NCI-H226 (cell line): Measurements from ENCODE around the gene MSANTD1.
"Not testable (repeated sequence)": the region's sequence is repeated elsewhere in the genome, so short reads cannot be mapped to it uniquely, and the experiment has no call there.

Source experiments
- DNase-seq: peaks from one replicate; pipeline ENCODE4 v3.0.0-alpha.2; 2015

MSANTD1 gene

DNA sequence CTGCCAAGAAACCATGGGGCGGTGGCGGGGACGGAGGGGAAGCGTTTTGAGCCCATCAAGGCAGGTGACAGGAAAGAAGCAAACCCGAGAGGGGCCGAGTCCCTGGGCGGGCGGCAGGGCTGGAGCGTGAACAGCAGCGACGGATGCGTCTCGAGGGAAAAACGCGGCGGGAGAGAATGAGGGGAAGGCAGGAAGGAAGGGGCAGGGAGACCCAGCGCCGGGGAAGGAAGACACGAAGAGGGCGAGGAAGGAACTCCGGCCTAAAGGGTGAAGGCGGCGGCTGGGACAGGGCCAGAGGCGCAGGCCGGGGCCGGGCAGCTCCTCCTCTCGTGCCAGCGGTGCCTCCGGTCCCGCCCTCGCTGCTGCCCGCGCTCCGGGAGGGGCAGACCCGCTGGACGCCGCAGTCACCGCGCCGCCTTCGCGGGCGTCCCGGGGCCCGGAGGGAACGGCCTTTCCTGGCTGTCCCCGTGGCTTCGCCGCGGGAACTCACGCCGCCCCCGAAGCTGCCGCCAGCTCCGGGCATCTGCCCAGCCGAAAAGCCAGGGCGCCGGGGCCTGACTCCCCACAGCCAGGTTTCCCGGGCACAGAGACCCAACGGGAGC, 43.1 kb downstream of the MSANTD1 start:
- peak; percentile 29 for DNase-seq

GRCh38 chr4:3292571-3293400, 43.8 kb downstream of the MSANTD1 start, which contains the start of gene RGS12:
RGS12 (plus strand) TSS chr4:3293021; CDS start chr4:3316171, 23,150 bp downstream.
- peak; percentile 80 for DNase-seq

GRCh38 chr4:3293401-3294391, 44.7 kb downstream of the MSANTD1 start:
- DNase-seq: no peak

GRCh38 chr4:3294401-3295241, 45.7 kb downstream of the MSANTD1 start:
- no peak for DNase-seq

DNA sequence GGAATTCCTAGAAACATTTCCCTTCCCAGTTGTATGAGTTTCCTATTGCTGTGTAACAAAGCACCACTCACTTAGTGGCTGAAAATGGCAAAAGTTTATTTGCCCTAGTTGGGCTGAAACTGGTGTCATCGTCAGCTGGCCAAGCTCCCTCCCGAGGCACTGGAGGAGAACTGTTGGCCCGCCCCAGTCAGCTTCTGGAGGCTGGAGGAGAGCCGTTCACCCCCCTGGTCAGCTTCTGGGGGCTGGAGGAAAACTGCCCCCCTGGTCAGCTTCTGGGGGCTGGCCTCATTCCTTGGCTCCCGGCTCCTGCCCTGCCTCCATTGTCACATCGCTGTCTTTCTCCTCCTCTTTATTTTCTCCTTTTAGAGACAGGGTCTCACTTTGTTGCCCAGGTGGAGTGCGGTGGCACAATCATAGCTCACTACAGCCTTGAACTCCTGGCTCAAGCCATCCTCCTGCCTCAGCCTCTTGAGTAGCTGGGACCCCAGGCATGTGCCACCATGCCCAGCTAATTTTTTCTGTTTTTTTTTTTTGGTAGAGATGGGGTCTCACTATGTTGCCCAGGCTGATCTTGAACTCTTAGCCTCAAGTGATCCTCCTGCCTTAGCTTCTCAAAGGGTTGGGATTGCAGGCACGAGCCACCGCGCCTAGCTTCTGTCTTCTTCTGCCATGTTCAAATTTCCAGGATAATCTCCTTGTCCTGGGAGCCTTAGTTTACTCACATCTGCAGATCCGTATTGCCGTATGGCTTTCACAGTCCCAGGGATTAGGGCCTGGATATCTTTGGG, 47.1 kb downstream of the MSANTD1 start:
- DNase-seq: no peak

DNA sequence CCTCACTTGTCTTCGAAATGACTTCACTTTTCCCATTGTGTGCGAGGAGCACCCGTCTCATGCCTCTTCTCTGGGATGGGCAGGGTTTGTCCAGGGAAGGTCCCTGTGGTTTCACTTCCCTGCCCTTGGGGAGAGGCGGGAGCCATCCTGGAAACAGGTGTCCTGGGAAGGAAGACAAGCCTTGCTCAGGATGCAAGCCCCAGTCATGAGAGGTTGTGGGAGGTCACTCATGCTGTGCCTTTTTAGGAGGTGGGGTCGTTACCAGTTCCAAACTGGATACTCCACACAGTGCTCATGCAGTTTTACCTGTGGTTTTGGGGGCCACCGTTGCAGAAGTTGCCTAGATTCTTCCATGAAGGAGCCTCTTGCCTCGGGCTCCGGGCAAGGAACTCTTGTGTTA, 47.7 kb downstream of the MSANTD1 start:
- no peak for DNase-seq

- DNase-seq: no peak
Observed at GRCh38 chr4:3297066-3297859, 48.3 kb downstream of the MSANTD1 start.

DNA sequence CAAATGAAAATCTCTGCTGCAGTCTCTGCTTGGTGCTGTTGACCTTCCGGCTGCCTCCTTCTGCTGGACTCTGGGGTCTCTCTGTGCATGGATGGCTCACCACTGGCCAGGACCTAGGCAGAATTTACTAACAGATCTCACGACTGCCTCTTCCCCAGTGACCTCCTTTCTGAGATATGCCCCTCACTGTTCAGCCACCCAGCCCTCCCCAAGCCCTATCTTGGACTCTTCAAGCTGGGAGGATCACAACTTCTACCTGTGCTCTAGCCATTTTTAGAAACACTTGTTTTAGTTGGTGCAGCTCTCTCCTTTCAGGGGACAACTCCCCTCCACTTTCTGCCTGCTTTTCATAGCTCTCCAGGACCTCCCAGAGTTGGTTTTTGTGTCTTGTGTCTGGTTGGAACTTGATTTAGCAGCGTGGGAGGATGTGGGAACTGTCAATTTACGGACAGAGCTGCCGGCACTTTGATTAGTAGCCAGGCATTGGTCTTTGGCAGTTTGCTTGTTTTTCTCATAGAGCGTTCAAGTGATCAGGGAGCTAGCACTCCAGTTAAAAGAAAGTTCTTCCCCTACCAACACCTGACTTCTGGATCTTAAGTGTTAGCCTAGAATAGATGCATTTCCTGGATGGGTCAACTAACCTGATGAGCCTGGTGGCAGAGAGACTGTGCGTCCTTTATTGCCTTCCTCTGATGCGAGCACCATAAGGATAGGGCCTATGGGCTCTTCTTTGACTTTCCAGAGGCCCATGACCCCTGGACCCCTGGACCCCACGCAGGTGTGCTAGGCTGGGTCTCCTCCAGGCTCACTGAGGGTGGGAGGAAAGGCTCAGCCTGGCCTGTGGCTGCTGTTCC, 50.4 kb downstream of the MSANTD1 start:
- DNase-seq: no peak

DNA sequence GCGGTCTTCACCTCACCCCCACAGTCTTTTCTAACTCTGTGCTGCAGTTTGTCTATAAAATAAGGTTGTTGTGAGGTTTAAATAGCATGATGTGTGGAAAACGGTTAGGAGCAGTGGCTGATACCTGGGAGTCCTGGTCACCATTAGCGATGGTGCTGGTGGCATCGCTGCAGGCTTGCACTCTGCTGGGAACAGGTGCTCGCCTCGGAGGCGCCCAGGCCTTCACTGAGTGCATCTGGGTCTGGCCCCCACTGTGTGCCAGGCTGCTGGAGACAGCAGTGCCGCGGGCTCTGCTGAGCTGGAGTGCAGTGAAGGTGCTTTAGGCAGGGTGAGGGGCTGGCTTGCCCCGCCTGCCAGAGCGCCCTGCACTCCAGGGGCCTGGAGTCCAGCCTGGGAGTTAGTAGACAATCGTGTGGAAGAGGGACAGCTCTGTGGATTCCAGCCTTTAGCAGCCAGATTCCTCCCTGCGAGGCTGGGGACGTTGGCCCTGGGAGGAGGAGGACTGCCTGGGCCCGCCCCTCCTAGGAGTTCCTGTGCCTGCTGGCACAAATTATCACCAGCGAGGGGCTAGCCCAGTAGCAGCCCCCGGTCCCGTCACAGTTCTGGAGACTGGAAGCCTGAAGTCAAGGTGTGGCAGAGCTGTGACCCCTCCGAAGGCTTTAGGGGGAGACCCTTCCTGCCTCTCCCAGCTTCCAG, 51.2 kb downstream of the MSANTD1 start:
- DNase-seq: no peak

DNA sequence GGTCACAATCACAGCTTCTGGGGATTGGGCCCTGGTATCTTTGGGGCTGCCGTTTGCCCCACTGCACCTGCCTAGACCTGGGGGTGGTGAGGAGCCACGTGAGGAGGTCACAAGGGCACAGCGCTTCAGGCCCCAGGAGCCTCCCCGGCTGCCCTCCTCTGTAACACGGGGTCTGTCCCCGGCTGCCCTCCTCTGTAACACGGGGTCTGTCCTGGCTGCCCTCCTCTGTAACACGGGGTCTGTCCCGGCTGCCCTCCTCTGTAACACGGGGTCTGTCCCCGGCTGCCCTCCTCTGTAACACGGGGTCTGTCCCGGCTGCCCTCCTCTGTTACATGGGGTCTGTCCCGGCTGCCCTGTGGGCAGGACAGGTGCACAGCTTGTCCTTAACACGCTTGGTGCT, 51.9 kb downstream of the MSANTD1 start:
- not testable (repeated sequence) for DNase-seq

DNA sequence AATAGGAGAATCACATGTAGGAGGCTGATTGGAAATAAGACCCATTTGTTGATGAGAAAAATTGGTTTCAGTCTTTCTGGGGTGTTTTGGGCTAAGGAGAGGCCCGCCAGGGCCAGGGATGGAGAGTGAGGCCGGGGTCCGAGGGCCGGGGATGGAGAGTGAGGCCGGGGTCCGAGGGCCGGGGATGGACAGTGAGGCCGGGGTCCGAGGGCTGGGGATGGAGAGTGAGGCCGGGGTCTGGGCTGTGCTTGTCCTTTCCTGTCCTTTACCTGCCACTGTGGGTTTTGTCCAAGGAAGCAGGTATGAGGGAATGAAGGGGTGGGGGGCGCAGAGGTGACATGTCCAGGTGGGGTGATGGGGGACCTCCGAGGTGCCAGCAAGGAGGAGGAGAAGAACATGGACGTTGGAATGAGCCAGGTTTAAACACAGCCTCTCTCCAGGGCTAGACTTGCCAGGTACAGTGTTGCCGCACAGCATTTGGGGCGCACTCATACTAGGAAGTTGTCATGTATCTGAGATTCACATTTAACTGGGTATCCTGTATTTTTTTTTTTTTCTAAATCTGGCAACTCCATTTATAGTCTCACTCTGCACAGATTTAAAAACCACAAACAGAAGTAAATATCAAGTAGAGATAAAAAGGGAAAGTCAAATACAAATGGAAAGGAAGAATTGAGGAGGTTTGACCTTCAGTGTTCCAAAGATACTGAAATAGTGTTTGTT, 52.7 kb downstream of the MSANTD1 start:
- DNase-seq: no peak

DNA sequence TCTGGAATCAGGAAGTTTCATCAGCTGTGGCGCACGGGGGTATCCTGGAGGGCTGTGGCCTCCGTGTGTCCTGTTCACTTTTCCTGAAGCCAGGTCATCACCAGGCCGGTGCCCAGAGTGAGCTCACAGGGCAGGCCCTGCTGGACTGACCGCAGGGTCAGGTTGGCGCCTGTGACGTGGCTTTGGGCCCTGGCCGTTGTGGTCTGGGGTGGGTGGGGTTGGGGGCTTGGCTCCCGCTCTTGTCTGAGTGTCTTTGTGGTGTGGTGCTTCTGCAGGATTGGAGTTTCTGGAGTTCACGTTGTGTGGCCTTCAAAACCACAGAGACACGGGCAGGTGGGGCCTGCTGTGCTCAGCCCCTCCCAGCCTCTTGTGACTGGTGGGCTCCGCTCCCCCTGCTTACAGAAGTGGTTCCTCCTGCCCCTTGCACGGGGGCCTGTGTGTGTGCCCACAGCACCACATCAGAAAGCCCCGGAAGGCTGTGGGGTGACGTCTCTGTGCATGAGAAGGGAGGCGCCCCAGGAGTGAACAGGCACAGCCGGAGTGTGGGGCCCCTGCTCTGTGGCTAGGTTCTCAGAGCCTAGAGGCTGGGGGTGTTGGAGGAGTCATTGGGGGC, 53.3 kb downstream of the MSANTD1 start:
- no peak for DNase-seq

- DNase-seq: no peak
Observed at GRCh38 chr4:3302786-3303564, 54.0 kb downstream of the MSANTD1 start.

GRCh38 chr4:3303565-3303824, 54.5 kb downstream of the MSANTD1 start:
- no peak for DNase-seq

DNA sequence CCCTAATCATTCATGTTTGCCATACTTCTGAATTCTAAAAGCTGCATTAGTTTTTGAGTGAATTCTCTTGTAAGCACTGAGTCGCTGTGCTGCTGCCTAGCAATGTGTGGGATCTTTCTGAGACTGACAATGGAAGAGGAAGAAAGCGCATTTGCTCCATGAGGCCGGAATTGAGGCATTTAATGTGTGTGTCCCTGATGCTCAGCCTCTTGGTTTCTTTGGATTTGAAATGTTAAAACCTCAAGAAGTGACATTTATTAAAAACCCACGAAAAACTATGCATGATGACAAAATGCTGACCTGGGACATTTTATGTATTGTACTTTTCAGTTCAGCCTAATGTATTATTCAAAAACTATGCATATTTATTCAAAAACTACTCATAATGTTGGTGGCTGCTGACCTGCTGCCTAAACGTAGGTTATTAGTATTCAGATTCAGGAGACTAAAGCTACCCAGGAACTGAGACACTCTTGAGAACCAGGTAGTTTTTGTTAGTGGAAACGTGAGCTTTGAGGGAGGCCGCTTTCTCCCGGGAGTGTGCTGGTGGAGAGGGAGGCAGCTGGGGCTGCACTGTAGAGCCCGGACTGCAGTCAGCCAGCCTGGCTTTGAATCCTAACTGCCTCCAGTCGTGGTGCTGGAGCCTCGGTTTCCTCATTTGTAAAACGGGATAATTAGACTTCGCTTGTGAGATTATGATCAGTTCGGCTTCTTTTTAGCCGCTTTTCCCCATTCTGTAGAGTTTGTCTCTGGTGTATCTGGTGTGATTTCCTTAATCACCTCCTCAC, 55.2 kb downstream of the MSANTD1 start:
- DNase-seq: no peak
